ENCODE results near the gene MYH15.

GRCh38 chr3:108343491-108343890 is 166.9 kb downstream of the MYH15 start:
- TF ChIP-seq CTCF (IDR thresholded peaks at IDR 0.05; ENCODE audit: low read depth, low read length, missing input control) = no peak
- no peak for TF ChIP-seq ZBTB33 (IDR thresholded peaks at IDR 0.05)
- no peak for TF ChIP-seq TAF1 (conservative IDR thresholded peaks at IDR 0.05)

All from liver (tissue), 3 donors.